Gastroesophageal sphincter (tissue), 3 donors: ENCODE measurements around the gene SENP5.

ENCODE experiments used
- CTCF ChIP-seq, 4 experiments: fragments of 200-600 bp in 2 of 4; fragments of 450-650 bp in 2 of 4; sonication (generic) in 1 of 4; IDR thresholded peaks; one replicate each; pipeline ENCODE4 v1.5.1; 2017 to 2019; ENCODE audit warnings: antibody characterized with exemption in 4 of 4, mild to moderate bottlenecking in 2 of 4, moderate library complexity in 2 of 4
- POLR2A ChIP-seq, 2 donors: fragments of 450-650 bp; IDR thresholded peaks; one replicate each; pipeline ENCODE4 v1.6.1; 2017; ENCODE audit warnings: antibody characterized with exemption in 2 of 2, mild to moderate bottlenecking in 2 of 2, moderate library complexity in 1 of 2

GRCh38 chr3:196931828-196932587 lies 64.3 kb downstream of the SENP5 start:
- TF ChIP-seq CTCF (IDR thresholded peaks at IDR 0.05) (no peak), POLR2A (IDR thresholded peaks at IDR 0.05) (no peak)
